ENCODE data around the gene SLC51B. TPM values are rescaled to one million over a fixed set of nuclear protein-coding genes. Genes with fewer than 3 reads are reported as not detected.

Gene SLC51B
- total and polyA plus RNA-seq, 2 of the 4 experiments (the other 2 are of a cell fraction): not detected

GRCh38 chr15:65079580-65079979, 34.4 kb downstream of the SLC51B start:
- Histone ChIP-seq H2BK5ac (ENCODE audit: low read depth, low read length, poor library complexity, severe bottlenecking) (no peak overlapping the region), H3K4me3 (ENCODE audit: insufficient read depth, low read depth, low read length) (no peak overlapping the region), H3K9me3 (ENCODE audit: control insufficient read depth, insufficient read depth, low read length) (no peaks in the 10 kb centered on the region), H2AK5ac (ENCODE audit: low read depth, low read length) (no peak overlapping the region), H4K8ac (ENCODE audit: low read depth in 2 of 2, low read length in 2 of 2) (no peak overlapping the region), H2BK15ac (ENCODE audit: low read depth, low read length) (no peak overlapping the region), H3K4me2 (ENCODE audit: low read depth, low read length) (no peak overlapping the region), H2BK120ac (ENCODE audit: low read depth, low read length) (no peak overlapping the region), H4K91ac (ENCODE audit: insufficient read depth, low read depth, low read length) (no peak overlapping the region), H3K27me3 (ENCODE audit: control insufficient read depth, insufficient read depth, low read length) (peaks cover 45% of the 10 kb centered on the region), H3K36me3 (ENCODE audit: control insufficient read depth, insufficient read depth, low read length) (no peaks in the 10 kb centered on the region), H3K27ac (ENCODE audit: insufficient read depth, low read length) (no peak overlapping the region), H3K14ac (replicated peaks; ENCODE audit: low read depth, low read length) (no peak overlapping the region), H2AK9ac (replicated peaks; ENCODE audit: low read depth, low read length, poor library complexity) (no peak overlapping the region), H4K5ac (ENCODE audit: low read depth, low read length) (no peak overlapping the region), H2BK20ac (ENCODE audit: low read depth, low read length) (no peak overlapping the region), H4K20me1 (ENCODE audit: insufficient read depth, low read length) (no peaks in the 10 kb centered on the region; the same call in none of the 2 replicates), H3K79me1 (ENCODE audit: low read depth in 1 of 2, low read length in 2 of 2) (no peaks in the 10 kb centered on the region), H3K23ac (ENCODE audit: low read depth, low read length) (no peak overlapping the region), H3K4ac (ENCODE audit: low read depth, low read length) (no peak overlapping the region), H3K56ac (ENCODE audit: extremely low read depth, insufficient read depth, low read length) (no peak overlapping the region), H3K18ac (ENCODE audit: low read depth, low read length) (no peak overlapping the region), H2AFZ (replicated peaks; ENCODE audit: low read length, poor library complexity) (no peak overlapping the region), H3K9me1 (ENCODE audit: insufficient read depth, low read length) (no peaks in the 10 kb centered on the region), H3K9ac (ENCODE audit: low read depth, low read length) (no peak overlapping the region), H3K4me1 (ENCODE audit: control insufficient read depth, insufficient read depth, low read length) (peaks cover 15% of the 10 kb centered on the region; the same call in 1 of the 2 replicates)
- ChIA-PET POLR2A (ENCODE audit: unreplicated experiment) (no interaction called here), CTCF (no interaction called here)
- dilution Hi-C loops (cut with HindIII; ENCODE audit: low sequenced_read_pairs, unreplicated experiment): no loop called here
- ATAC-seq (ENCODE audit: low read depth) (no peak), DNase-seq (no peak)
- WGBS, 2 experiments (ENCODE audit: extremely low coverage in 2 of 2, insufficient read length in 1 of 2): no CpG with 5 or more reads among the region's 5 CpGs
- TF ChIP-seq RFX5 (IDR thresholded peaks at IDR 0.05; ENCODE audit: low read depth, low read length) (no peak), NFE2L2 (IDR thresholded peaks at IDR 0.05; ENCODE audit: low read depth, low read length) (no peak), SMC3 (IDR thresholded peaks at IDR 0.05; ENCODE audit: low read depth, low read length) (no peak)
- in situ Hi-C loops (cut with MboI; ENCODE audit: low sequenced_read_pairs): no loop called here
- BruUV-seq (replicated peaks): no TSS peak
- intact Hi-C loops (cut with micrococcal nuclease): no loop called here

Data from IMR-90 (cell line).